ENCODE measurements around the gene RNF111. TPM values are rescaled to one million over a fixed set of nuclear protein-coding genes. Genes with fewer than 3 reads are reported as not detected.

Gene RNF111
- total and polyA plus RNA-seq, 10 of the 15 experiments (the other 5 are each of a cell fraction or from before 2014, with no cell fraction given), result 8.6 to 34.7 (median 15.7) TPM

DNA sequence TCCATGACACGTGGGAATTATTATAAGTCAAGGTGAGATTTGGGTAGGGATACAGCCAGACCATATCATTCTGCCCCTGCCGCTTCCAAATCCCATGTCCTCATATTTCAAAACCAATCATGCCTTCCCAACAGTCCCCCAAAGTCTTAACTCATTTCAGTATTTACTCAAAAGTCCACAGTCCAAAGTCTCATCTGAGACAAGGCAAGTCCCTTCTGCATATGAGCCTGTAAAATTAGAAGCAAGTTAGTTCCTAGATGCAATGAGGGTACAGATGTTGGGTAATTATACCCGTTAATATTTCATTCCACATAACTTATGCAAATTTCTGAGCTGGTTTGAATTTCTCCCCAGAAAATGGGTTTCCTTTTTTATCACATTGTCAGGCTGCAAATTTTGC is 47.7 kb downstream of the RNF111 start (continued):
- TF ChIP-seq CEBPZ (IDR thresholded peaks at IDR 0.05; ENCODE audit: low read depth, low read length) (no peak), MXI1 (IDR thresholded peaks at IDR 0.05; ENCODE audit: low read depth, low read length) (no peak), EZH2 (IDR thresholded peaks at IDR 0.05; ENCODE audit: borderline replicate concordance, control insufficient read depth, low read depth, low read length) (no peak), CHD4 (IDR thresholded peaks at IDR 0.05) (no peak), HCFC1 (IDR thresholded peaks at IDR 0.05; ENCODE audit: low read length) (no peak), ZBTB11 (CRISPR knock-in tag; IDR thresholded peaks at IDR 0.05) (no peak), USF1 (IDR thresholded peaks at IDR 0.05; ENCODE audit: borderline replicate concordance, extremely low read length, insufficient read depth, low read depth, low read length) (no peak), HSF1 (IDR thresholded peaks at IDR 0.05; ENCODE audit: low read depth, low read length) (no peak)
- TF ChIP-seq, protein P1, sequence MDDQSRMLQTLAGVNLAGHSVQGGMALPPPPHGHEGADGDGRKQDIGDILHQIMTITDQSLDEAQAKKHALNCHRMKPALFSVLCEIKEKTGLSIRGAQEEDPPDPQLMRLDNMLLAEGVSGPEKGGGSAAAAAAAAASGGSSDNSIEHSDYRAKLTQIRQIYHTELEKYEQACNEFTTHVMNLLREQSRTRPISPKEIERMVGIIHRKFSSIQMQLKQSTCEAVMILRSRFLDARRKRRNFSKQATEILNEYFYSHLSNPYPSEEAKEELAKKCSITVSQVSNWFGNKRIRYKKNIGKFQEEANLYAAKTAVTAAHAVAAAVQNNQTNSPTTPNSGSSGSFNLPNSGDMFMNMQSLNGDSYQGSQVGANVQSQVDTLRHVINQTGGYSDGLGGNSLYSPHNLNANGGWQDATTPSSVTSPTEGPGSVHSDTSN (IDR thresholded peaks at IDR 0.05; ENCODE audit: insufficient replicate concordance, low read depth, low read length), result no peak
- TF ChIP-seq, protein P2, sequence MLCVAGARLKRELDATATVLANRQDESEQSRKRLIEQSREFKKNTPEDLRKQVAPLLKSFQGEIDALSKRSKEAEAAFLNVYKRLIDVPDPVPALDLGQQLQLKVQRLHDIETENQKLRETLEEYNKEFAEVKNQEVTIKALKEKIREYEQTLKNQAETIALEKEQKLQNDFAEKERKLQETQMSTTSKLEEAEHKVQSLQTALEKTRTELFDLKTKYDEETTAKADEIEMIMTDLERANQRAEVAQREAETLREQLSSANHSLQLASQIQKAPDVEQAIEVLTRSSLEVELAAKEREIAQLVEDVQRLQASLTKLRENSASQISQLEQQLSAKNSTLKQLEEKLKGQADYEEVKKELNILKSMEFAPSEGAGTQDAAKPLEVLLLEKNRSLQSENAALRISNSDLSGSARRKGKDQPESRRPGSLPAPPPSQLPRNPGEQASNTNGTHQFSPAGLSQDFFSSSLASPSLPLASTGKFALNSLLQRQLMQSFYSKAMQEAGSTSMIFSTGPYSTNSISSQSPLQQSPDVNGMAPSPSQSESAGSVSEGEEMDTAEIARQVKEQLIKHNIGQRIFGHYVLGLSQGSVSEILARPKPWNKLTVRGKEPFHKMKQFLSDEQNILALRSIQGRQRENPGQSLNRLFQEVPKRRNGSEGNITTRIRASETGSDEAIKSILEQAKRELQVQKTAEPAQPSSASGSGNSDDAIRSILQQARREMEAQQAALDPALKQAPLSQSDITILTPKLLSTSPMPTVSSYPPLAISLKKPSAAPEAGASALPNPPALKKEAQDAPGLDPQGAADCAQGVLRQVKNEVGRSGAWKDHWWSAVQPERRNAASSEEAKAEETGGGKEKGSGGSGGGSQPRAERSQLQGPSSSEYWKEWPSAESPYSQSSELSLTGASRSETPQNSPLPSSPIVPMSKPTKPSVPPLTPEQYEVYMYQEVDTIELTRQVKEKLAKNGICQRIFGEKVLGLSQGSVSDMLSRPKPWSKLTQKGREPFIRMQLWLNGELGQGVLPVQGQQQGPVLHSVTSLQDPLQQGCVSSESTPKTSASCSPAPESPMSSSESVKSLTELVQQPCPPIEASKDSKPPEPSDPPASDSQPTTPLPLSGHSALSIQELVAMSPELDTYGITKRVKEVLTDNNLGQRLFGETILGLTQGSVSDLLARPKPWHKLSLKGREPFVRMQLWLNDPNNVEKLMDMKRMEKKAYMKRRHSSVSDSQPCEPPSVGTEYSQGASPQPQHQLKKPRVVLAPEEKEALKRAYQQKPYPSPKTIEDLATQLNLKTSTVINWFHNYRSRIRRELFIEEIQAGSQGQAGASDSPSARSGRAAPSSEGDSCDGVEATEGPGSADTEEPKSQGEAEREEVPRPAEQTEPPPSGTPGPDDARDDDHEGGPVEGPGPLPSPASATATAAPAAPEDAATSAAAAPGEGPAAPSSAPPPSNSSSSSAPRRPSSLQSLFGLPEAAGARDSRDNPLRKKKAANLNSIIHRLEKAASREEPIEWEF (IDR thresholded peaks at IDR 0.05; ENCODE audit: insufficient replicate concordance, low read depth, low read length), result no peak

Data from GM12878 (cell line).